ENCODE measurements around the gene MATN3.

MATN3 gene

GRCh38 chr2:20019747-20020146 is 7.3 kb upstream of the MATN3 start:
- no peak for TF ChIP-seq CTCF (conservative IDR thresholded peaks at IDR 0.05)
- no peak for TF ChIP-seq ZFX (IDR thresholded peaks at IDR 0.05)
- H3K27ac ChIP-seq, result no peak overlapping the region

- no peak overlapping the region for H3K27ac ChIP-seq
- TF ChIP-seq ZFX (IDR thresholded peaks at IDR 0.05), result no peak
- TF ChIP-seq CTCF (conservative IDR thresholded peaks at IDR 0.05), result no peak
Observed at GRCh38 chr2:20018601-20019152, 6.2 kb upstream of the MATN3 start.

GRCh38 chr2:20016346-20016745 is 3.9 kb upstream of the MATN3 start:
- H3K27ac ChIP-seq, result no peak overlapping the region
- TF ChIP-seq ZFX (IDR thresholded peaks at IDR 0.05) (no peak), CTCF (conservative IDR thresholded peaks at IDR 0.05) (no peak)

GRCh38 chr2:20015482-20016083 is 3.1 kb upstream of the MATN3 start:
- no peak overlapping the region for H3K27ac ChIP-seq
- peak; percentile 70 for TF ChIP-seq CTCF (conservative IDR thresholded peaks at IDR 0.05)
- no peak for TF ChIP-seq ZFX (IDR thresholded peaks at IDR 0.05)

GRCh38 chr2:20013126-20013849 is 820 bp upstream of the MATN3 start:
- H3K27ac ChIP-seq, result no peak overlapping the region
- no peak for TF ChIP-seq ZFX (IDR thresholded peaks at IDR 0.05)
- no peak for TF ChIP-seq CTCF (conservative IDR thresholded peaks at IDR 0.05)

GRCh38 chr2:20012032-20012281 is 511 bp downstream of the MATN3 start:
- no peak overlapping the region for H3K27ac ChIP-seq

More at GRCh38 chr2:20012032-20012281, 511 bp downstream of the MATN3 start:
- TF ChIP-seq CTCF (conservative IDR thresholded peaks at IDR 0.05), result no peak
- no peak for TF ChIP-seq ZFX (IDR thresholded peaks at IDR 0.05)
